Sigmoid colon (tissue), 7 donors: ENCODE measurements around the gene DUSP7. TPM values are rescaled to one million over a fixed set of nuclear protein-coding genes. Genes with fewer than 3 reads are reported as not detected.

Source experiments
- DNase-seq: peaks from one replicate; pipeline ENCODE4 v3.0.0-alpha.2; 2019
- H3K27ac ChIP-seq, 4 donors: fragments of 200-600 bp; sonication (generic); one replicate each; pipeline ENCODE4 v1.5.1; 2016 to 2019; ENCODE audit warnings: mild to moderate bottlenecking in 1 of 4
- H3K27me3 ChIP-seq, 3 donors: fragments of 200-600 bp; sonication (generic); one replicate each; pipeline ENCODE4 v1.5.1; 2019; ENCODE audit warnings: mild to moderate bottlenecking in 1 of 3
- H3K36me3 ChIP-seq, 4 donors: fragments of 200-600 bp; sonication (generic); one replicate each; pipeline ENCODE4 v1.5.1; 2016 to 2019
- H3K4me1 ChIP-seq, 4 donors: fragments of 200-600 bp; sonication (generic); one replicate each; pipeline ENCODE4 v1.5.1; 2017 to 2019
- H3K4me3 ChIP-seq, 4 donors: fragments of 200-600 bp; sonication (generic); one replicate each; pipeline ENCODE4 v1.5.1; 2017 to 2019; ENCODE audit warnings: mild to moderate bottlenecking in 2 of 4, moderate library complexity in 1 of 4
- H3K9me3 ChIP-seq, 4 donors: fragments of 200-600 bp in 3 of 4; sonication (generic) in 3 of 4; one replicate each; pipeline versions ENCODE4 v1.5.1 to v1.6.1; 2013 to 2019
- EP300 ChIP-seq, 4 donors: sonication (generic); formaldehyde crosslinking; IDR thresholded peaks; one replicate each; pipeline ENCODE4 v1.6.1; 2017; ENCODE audit warnings: antibody characterized with exemption in 4 of 4
- POLR2A ChIP-seq, 2 donors: fragments of 450-650 bp; IDR thresholded peaks; one replicate each; pipeline ENCODE4 v1.6.1; 2016; ENCODE audit warnings: antibody characterized with exemption in 2 of 2, mild to moderate bottlenecking in 2 of 2, moderate library complexity in 2 of 2
- POLR2AphosphoS5 ChIP-seq, 4 donors: sonication (generic); formaldehyde crosslinking; IDR thresholded peaks; one replicate each; pipeline ENCODE4 v1.6.1; 2017; ENCODE audit warnings: antibody characterized with exemption in 4 of 4
- WGBS, 2 donors: extraction: QIAGEN DNeasy Blood & Tissue Kit; methylation state at CpG; one replicate each; pipeline ENCODE4 v1.1.7; 2013; 5-methylcytosine and 5-hydroxymethylcytosine counted together
- intact Hi-C: fragments of 100-400 bp; cut with DNase I; formaldehyde crosslinking; loops from one replicate; pipeline ENCODE4 v1.15.1; 2023
- polyA plus RNA-seq, 3 donors: library from polyadenylated mRNA; stranded (reverse); fragments of 200-250 nt; gene quantifications; one replicate each; pipeline ENCODE4 v1.2.3, GENCODE V29; 2013
- total RNA-seq, 4 donors: library from RNA; depleted of rRNA; stranded (reverse); fragments of >200 nt; gene quantifications; one replicate each; pipeline ENCODE4 v1.1.0, GENCODE V29; 2016
- TF ChIP-seq, protein P1 (sequence below), 4 experiments: fragments of 450-650 bp in 3 of 4; fragments of 200-600 bp in 1 of 4; IDR thresholded peaks; one replicate each; pipeline ENCODE4 v1.5.1; 2016 to 2019; ENCODE audit warnings: antibody characterized with exemption in 4 of 4, mild to moderate bottlenecking in 3 of 4, moderate library complexity in 2 of 4
- donor health status: healthy with polysubstance abuse.
- donor health status: Bipolar disorder and iron deficiency.
- donor health status: healthy.

The DUSP7 gene
- total and polyA plus RNA-seq, 7 donors = 3.0 to 7.6 (median 6.8) TPM

DNA sequence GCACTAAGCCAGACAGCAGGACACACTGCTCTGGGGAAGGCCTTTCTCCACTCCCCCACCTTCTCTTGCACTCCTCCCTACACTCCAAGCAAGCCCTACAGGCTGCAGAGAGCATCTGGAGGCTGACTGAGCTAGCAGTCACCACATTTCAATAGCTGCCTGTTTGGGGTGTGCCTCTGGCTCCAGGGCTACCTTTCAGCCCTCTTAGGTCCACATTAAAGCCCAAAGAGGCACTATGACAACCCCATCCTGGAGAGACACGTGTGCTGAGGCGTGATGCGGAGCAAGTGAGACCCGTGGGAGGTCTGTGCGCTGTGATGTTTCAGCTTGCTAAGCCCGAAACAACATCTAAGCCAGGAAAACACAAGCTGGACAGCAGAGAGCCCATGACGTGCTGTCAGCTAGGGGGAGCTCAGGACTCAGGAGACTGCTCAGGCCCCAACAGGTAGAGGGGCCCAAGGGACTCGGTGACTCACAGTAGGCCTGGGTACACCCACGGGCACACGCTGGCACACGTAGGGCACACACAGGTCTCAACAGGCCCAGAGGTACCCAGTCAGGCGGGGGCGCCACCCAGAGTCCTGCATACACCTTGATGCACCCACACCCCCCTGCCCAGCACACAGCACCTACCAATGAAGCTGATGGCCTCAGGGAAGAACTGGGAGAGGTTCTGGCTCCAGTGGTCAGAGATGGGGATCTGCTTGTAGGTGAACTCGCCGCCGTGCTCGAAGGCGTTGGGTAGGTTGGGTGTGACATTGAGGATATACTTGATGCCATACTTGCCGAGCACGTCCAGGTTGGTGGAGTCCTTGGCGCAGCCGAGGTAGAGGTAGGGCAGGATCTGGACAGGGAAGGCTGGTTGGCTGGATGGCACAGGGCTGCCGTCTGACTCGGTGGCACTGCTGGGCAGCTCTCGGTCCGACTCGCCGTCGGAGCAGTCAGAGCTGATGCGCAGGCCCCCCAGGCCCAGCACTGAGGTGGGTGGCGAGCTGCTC lies 2.8 kb downstream of the DUSP7 start:
- Histone ChIP-seq H3K36me3 (peaks cover 7 to 44% (median 20%) of the 10 kb centered on the region in 4 donors), H3K27me3 (no peaks in the 10 kb centered on the region), H3K4me3 (peak overlapping the region in 2 of 4 donors; percentile 66 to 83), H3K27ac (peak overlapping the region; percentile 83 to 94 (median 88)), H3K9me3 (no peaks in the 10 kb centered on the region), H3K4me1 (peaks cover 0 to 52% (median 48%) of the 10 kb centered on the region in 4 donors)
- no peak for DNase-seq
- 80 to 85% methylated on average over 31 of the region's 31 CpGs for WGBS, 2 donors
- intact Hi-C loops = loop anchor here (2.0 kb wide), 1 partner anchor 69 kb away; no protein-coding TSS in a partner anchor
- no peak for TF ChIP-seq POLR2A (IDR thresholded peaks at IDR 0.05)
- no peak for TF ChIP-seq EP300 (IDR thresholded peaks at IDR 0.05)
- TF ChIP-seq, protein P1, sequence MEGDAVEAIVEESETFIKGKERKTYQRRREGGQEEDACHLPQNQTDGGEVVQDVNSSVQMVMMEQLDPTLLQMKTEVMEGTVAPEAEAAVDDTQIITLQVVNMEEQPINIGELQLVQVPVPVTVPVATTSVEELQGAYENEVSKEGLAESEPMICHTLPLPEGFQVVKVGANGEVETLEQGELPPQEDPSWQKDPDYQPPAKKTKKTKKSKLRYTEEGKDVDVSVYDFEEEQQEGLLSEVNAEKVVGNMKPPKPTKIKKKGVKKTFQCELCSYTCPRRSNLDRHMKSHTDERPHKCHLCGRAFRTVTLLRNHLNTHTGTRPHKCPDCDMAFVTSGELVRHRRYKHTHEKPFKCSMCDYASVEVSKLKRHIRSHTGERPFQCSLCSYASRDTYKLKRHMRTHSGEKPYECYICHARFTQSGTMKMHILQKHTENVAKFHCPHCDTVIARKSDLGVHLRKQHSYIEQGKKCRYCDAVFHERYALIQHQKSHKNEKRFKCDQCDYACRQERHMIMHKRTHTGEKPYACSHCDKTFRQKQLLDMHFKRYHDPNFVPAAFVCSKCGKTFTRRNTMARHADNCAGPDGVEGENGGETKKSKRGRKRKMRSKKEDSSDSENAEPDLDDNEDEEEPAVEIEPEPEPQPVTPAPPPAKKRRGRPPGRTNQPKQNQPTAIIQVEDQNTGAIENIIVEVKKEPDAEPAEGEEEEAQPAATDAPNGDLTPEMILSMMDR (IDR thresholded peaks at IDR 0.05) = no peak
- TF ChIP-seq POLR2AphosphoS5 (IDR thresholded peaks at IDR 0.05) = no peak

DNA sequence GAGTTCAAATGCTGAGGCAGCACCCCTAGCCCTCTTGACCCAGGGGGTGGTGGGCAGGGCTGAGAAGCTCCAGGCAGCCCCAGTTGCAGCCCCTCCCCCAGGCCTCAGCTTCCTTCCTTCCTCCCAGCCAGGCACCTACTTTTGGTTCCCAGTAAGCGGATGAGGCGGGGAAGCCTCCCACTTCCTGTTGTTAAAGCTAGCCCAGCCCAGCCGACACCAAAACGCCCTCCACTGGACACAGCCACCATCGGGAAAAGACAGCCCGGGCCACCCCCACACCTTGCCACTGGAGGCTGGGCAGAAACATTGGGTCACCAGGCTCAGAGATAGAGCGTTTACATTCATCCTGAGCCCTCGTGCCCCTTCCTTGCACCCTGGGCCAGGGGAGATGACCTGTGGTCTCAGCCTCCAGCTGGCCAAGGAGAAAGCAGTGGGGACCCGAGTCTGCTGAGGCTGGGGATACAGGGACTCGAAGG lies 3.5 kb downstream of the DUSP7 start:
- H3K27me3 ChIP-seq = no peaks in the 10 kb centered on the region
- peak; percentile 94 for DNase-seq
- H3K4me1 ChIP-seq = peaks cover 0 to 50% (median 46%) of the 10 kb centered on the region in 4 donors
- whole genome bisulfite sequencing, 2 donors = 16 to 29% methylated on average over 10 of the region's 10 CpGs
- peaks cover 7 to 45% (median 23%) of the 10 kb centered on the region in 4 donors for H3K36me3 ChIP-seq
- no peaks in the 10 kb centered on the region for H3K9me3 ChIP-seq
- intact Hi-C loops = no loop called here
- H3K27ac ChIP-seq = peak overlapping the region; percentile 68 to 94 (median 84)
- TF ChIP-seq POLR2AphosphoS5 (IDR thresholded peaks at IDR 0.05) (peak in 2 of 4 donors; percentile 25 to 41), EP300 (IDR thresholded peaks at IDR 0.05) (no peak), POLR2A (IDR thresholded peaks at IDR 0.05) (no peak)
- TF ChIP-seq, protein P1 (IDR thresholded peaks at IDR 0.05) = peak in 1 of 4 experiments; percentile 18
- peak overlapping the region in 2 of 4 donors; percentile 11 to 21 for H3K4me3 ChIP-seq

DNA sequence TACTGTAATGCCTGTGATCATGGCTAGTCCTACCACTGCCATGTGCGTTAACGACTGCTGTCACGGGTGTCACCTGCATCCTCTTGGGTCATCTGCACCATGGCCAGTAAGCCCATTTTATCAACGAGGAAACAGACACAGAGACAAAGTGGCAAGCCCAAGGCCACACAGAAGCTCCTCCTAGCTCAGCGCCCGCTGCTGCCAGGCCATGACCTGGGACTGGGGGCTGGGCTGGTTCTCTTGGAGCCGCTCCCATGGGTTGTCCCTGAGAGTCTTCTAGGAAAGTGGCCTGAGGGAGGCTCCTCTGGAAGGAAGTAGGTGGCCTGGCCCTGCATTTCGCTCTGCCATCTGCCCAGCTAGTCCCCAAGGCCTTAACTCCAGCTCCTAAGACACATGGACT lies 4.9 kb downstream of the DUSP7 start:
- H3K27ac ChIP-seq = peak overlapping the region in 2 of 4 donors; percentile 85 to 94
- intact Hi-C loops = no loop called here
- no peaks in the 10 kb centered on the region for H3K9me3 ChIP-seq
- H3K4me3 ChIP-seq = no peak overlapping the region
- no peak for TF ChIP-seq POLR2A (IDR thresholded peaks at IDR 0.05)
- no peak for TF ChIP-seq POLR2AphosphoS5 (IDR thresholded peaks at IDR 0.05)
- TF ChIP-seq, protein P1 (IDR thresholded peaks at IDR 0.05) = no peak
- no peak for TF ChIP-seq EP300 (IDR thresholded peaks at IDR 0.05)
- H3K4me1 ChIP-seq = peaks cover 0 to 53% (median 44%) of the 10 kb centered on the region in 4 donors
- WGBS, 2 donors = 89 to 92% methylated on average over 8 of the region's 8 CpGs
- DNase-seq = no peak
- peaks cover 7 to 45% (median 23%) of the 10 kb centered on the region in 4 donors for H3K36me3 ChIP-seq
- H3K27me3 ChIP-seq = no peaks in the 10 kb centered on the region

DNA sequence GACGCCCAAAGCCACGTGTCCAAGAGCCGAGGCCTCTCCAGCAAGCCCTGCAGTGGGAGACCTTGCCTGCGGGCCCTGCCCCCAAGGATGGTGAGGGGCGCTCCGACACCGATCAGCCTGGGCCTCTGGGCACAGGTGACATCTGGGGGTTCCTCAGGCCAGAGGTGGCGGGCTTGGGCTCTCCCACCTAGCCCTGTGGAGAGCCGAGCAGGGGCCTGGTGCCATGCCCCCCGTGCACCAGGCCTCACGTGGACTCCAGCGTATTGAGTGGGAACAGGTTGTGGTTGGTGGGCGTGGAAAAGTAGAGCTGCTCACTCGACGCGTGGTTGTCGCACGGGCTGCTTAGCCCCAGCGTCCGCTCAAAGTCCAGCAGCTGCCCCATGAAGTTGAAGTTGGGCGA lies 5.8 kb downstream of the DUSP7 start:
- Histone ChIP-seq H3K9me3 (no peaks in the 10 kb centered on the region), H3K4me3 (no peak overlapping the region), H3K27me3 (no peaks in the 10 kb centered on the region), H3K4me1 (peaks cover 0 to 55% (median 43%) of the 10 kb centered on the region in 4 donors), H3K27ac (no peak overlapping the region), H3K36me3 (peaks cover 7 to 45% (median 23%) of the 10 kb centered on the region in 4 donors)
- intact Hi-C loops = no loop called here
- WGBS, 2 donors = 94 to 96% methylated on average over 21 of the region's 21 CpGs
- TF ChIP-seq POLR2AphosphoS5 (IDR thresholded peaks at IDR 0.05) (no peak), EP300 (IDR thresholded peaks at IDR 0.05) (no peak), POLR2A (IDR thresholded peaks at IDR 0.05) (no peak)
- TF ChIP-seq, protein P1 (IDR thresholded peaks at IDR 0.05) = no peak
- DNase-seq = no peak
